M059J (cell line): ENCODE results near the gene TMEM125. TPM values are rescaled to one million over a fixed set of nuclear protein-coding genes. Genes with fewer than 3 reads are reported as not detected.

Experiments
- DNase-seq: peaks from one replicate; pipeline ENCODE4 v3.0.0-alpha.2; 2012; ENCODE audit warnings: low read depth
- total RNA-seq: library from RNA; depleted of rRNA; stranded (reverse); fragments of >200 nt; shearing (Covaris generic); gene quantifications from 2 replicates; pipeline ENCODE4 v1.2.3, GENCODE V29; 2014

TMEM125 gene
- total RNA-seq, 1 experiment from 2014 or later = not detected

GRCh38 chr1:43293896-43294760, 24.3 kb downstream of the TMEM125 start:
- peak; percentile 79 for DNase-seq

GRCh38 chr1:43294761-43295160, 25.0 kb downstream of the TMEM125 start:
- DNase-seq = no peak

- DNase-seq = no peak
Measured at GRCh38 chr1:43296207-43296606, 26.4 kb downstream of the TMEM125 start.

GRCh38 chr1:43298055-43298454, 28.3 kb downstream of the TMEM125 start:
- DNase-seq = no peak

GRCh38 chr1:43299101-43299500, 29.3 kb downstream of the TMEM125 start:
- DNase-seq = no peak

GRCh38 chr1:43300378-43301094, 30.8 kb downstream of the TMEM125 start, which contains the start of gene TIE1:
TIE1 (plus strand) TSS chr1:43300982; CDS start chr1:43301072, 90 bp downstream.
- DNase-seq = no peak

- no peak for DNase-seq
Measured at GRCh38 chr1:43302201-43302600, 32.4 kb downstream of the TMEM125 start.

GRCh38 chr1:43302721-43303470, 33.1 kb downstream of the TMEM125 start:
- no peak for DNase-seq

GRCh38 chr1:43303471-43304313, 33.9 kb downstream of the TMEM125 start:
- no peak for DNase-seq

GRCh38 chr1:43304314-43304681, 34.5 kb downstream of the TMEM125 start:
- DNase-seq = no peak

GRCh38 chr1:43304771-43305300, 35.1 kb downstream of the TMEM125 start:
- no peak for DNase-seq

- no peak for DNase-seq
Measured at GRCh38 chr1:43305461-43305860, 35.7 kb downstream of the TMEM125 start.

GRCh38 chr1:43305926-43306687, 36.3 kb downstream of the TMEM125 start:
- no peak for DNase-seq

- no peak for DNase-seq
Measured at GRCh38 chr1:43306688-43307457, 37.1 kb downstream of the TMEM125 start.

GRCh38 chr1:43307458-43308158, 37.8 kb downstream of the TMEM125 start:
- no peak for DNase-seq

GRCh38 chr1:43308635-43309404, 39.0 kb downstream of the TMEM125 start:
- no peak for DNase-seq

GRCh38 chr1:43309405-43310025, 39.7 kb downstream of the TMEM125 start:
- DNase-seq = peak; percentile 59

GRCh38 chr1:43311521-43311920, 41.7 kb downstream of the TMEM125 start:
- DNase-seq = no peak
